Liver (tissue), 3 donors: ENCODE measurements around the gene ABTB2.

Experiments
- ATF3 ChIP-seq: IDR thresholded peaks from 2 replicates; pipeline ENCODE4 v1.6.1; 2016; ENCODE audit warnings: antibody characterized with exemption
- CTCF ChIP-seq: fragments of 150-350 bp; IDR thresholded peaks from 2 replicates; pipeline ENCODE4 v1.5.1; 2017; ENCODE audit warnings: improper control_type of control experiment, low read depth, low read length; ENCODE audit not compliant: missing input control
- FOXA1 ChIP-seq: IDR thresholded peaks from 2 replicates; pipeline ENCODE4 v1.6.1; 2016; ENCODE audit warnings: antibody characterized with exemption
- MAX ChIP-seq: IDR thresholded peaks from 2 replicates; pipeline ENCODE4 v1.6.1; 2016; ENCODE audit warnings: antibody characterized with exemption
- RAD21 ChIP-seq, 2 donors: IDR thresholded peaks; 2 replicates each; pipeline ENCODE4 v1.6.1; 2016; ENCODE audit warnings: antibody characterized with exemption in 2 of 2, mild to moderate bottlenecking in 2 of 2
- donor health status: healthy.
- donor health status: healthy.

GRCh38 chr11:34328632-34328910 lies 29.2 kb downstream of the ABTB2 start:
- no peak for TF ChIP-seq CTCF
- no peak for TF ChIP-seq RAD21 (IDR thresholded peaks at IDR 0.05)
- TF ChIP-seq ATF3: no peak
- no peak for TF ChIP-seq MAX
- TF ChIP-seq FOXA1: no peak
